Renal cortical epithelial cell (primary cell): ENCODE results near the gene CDH22. TPM values are rescaled to one million over a fixed set of nuclear protein-coding genes. Genes with fewer than 3 reads are reported as not detected.

Source experiments
- DNase-seq: peaks from one replicate; pipeline ENCODE4 v3.0.0-alpha.2; 2011; ENCODE audit warnings: low read depth
- total RNA-seq: library from RNA; depleted of rRNA; stranded (reverse); fragments of >200 nt; gene quantifications from 2 replicates; pipeline ENCODE4 v1.2.3, GENCODE V29; 2014

Gene CDH22
- total RNA-seq, 1 donor from 2014 or later, result not detected

DNA sequence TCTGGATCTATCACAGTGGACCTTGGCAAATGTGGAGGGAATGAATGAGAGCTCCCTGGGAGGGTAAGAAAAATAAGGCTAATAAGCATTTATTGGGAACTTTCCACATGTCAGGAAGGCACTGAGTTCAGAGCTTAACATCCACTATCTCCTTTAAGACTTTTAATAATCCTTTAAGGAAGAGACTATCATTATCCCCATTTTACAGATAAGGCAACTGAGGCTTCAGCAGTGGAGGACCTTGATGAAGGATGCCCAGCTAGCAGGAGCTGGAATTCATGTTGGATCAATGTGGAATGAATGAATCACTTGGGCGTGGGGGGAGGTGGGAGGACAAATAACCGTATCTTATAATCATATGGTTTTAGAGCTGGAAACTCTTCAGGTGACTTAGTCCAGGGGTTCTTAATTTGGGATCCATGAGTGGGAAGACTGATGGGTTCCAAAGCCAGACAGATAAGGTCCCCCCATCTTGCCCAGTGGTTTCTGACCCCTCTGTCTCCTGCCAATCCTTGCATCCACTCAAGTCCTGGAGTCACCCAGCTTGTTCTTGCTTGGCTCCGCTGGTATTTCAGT, 135.2 kb downstream of the CDH22 start:
- DNase-seq, result no peak

DNA sequence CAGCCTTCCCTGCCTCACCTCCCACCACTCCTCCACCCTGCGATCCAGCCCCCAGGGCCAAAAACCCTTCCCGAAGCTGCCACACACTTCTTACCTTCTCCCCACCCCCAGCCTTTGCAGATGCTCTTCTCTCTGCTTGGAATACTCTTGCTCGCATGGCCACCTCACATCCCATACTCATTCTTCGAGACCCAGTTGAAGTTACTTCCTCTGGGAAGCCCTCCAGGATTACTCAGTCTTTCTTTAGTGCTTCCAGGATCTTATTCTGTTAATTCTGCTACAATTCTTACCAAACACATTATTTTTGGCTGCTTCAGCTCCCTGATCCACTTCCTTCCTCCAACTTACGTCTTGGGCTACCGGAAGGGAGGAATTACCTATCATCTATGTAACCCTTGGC, 135.8 kb downstream of the CDH22 start:
- no peak for DNase-seq

DNA sequence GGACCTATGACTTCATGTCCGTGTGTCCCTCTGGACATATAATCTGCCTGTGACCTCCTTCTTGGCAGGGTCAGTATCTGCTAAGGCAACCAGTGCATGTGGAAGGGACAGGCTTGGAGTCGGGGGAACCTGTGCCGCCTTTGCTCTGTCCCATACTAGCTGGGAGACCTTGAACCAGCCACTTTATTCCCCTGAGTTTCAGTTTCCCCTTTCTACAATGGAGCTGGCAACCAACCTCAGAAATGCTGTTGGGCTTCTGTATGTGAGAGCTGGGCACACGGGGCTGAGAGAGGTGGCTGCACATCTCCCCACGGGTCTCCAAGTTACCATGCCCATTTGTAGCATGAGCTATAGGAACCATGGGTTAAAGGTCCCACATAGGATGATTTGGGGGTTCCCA, 136.4 kb downstream of the CDH22 start:
- DNase-seq, result no peak

DNA sequence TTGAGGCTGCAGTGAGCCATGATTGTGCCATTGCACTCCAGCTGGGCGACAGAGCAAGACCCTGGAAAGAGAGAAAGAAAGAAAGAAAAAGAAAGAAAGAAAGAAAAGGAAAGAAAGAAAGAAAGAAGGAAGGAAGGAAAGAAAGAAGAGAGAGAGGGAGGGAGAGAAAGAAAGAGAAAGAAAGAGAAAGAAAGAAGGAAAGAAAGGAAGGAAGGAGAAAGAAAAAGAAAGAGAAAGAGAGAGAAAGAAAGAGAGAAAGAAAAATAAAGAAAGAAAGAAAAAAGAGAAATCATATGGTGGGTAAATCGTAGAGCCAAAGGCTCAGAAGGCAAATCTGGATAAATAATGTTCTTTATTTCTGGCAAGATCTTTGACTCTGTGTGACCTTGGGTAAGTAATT, 136.8 kb downstream of the CDH22 start:
- no peak for DNase-seq

DNA sequence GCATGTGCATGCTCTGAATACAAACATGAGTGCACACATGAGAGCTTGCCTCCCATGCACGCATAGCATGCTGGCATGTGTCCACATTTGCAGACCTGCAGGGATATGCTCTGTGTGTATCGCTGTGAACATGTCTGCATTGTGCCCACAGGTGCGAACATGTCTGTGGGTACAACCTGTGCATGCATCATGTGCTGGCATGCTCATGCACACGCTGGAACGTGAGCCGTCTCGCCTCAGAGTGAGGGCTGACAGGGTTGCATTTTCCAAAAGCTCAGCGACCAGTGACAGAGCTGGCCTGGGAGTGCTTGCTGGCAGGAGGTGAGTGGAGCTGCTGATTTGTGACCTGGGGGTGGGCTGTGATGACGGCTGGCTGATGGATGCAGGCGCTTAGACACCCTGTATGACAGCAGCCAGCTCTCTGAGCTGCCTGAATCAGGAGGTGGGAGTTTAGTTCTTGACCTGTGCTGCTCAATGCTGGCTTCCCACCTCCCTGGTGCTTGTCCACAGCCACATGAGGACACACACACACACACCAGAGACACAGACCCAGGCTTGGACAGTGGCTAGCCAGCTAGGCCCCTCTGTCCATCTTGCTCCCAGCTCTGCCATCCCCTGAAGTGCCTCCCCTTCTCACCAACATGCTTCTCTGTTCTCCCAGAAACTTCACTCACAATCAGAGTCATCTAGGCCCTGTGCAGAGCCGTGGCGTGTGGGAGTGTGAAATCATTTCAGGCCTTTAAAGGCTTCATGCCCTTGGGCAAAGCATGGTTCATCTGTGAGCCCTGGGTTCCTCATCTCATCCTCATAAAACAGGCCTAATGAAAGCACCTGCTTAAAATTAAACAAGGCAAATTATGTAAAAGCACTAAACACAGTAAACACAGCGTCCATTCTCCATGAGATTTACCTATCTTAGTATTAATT, 138.8 kb downstream of the CDH22 start:
- no peak for DNase-seq

DNA sequence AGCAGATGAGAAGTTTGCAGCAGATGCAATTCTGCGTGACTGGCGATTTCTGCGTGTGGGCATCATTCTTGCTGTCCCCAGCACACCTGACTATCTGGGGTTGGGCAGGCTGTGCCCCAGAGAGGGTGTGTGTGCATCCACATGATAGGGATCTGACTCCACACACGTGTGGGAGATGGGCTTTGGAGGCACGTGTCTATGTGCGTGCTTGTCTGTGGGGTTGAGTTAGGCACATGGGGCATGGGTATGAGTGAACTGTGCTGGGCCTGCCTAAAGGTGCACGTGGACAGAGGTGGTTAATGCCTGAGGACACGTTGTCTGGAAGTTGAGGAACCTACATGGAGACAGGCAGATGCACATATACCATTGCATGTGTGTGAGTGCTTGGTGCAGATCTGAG, 139.9 kb downstream of the CDH22 start:
- no peak for DNase-seq

DNA sequence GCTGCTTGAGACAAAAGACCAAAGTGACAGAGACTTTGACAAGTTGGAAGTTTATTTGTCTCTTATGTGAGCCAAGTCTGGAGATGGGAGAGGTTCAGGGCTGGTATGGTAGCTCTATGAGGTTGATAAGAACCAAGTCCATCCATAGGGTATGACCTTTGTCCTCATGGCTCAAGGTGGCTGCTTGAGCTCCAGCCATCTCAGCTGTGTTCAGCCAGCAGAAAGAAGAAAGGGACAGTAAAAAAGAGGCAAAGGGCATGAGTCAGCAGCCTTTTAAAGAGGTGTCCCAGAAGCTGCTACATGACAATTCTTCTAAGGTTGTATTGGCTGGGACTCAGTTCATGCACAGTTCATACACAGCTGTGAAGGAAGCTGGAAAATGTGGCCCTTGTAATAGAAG, 141.2 kb downstream of the CDH22 start:
- DNase-seq, result no peak

DNA sequence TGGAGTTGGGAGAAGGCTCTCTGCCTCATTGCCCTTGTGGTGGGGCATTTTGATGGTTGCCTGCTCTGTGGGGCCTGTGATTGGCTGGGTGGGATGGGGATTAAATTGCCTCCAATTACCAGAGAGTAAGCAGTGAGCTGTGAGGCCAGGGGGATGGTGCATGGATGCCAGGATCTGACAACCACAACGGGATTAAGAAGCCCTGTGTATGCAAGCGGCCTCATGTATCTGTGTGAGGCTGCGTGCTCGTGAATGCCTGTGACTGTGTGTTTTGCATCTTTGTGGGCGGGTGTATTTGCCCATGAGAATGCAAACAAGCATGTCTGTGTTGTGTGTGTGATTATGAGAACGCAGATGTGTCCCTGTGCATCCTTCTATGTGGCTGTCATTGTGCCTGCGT, 144.0 kb downstream of the CDH22 start:
- DNase-seq, result no peak

DNA sequence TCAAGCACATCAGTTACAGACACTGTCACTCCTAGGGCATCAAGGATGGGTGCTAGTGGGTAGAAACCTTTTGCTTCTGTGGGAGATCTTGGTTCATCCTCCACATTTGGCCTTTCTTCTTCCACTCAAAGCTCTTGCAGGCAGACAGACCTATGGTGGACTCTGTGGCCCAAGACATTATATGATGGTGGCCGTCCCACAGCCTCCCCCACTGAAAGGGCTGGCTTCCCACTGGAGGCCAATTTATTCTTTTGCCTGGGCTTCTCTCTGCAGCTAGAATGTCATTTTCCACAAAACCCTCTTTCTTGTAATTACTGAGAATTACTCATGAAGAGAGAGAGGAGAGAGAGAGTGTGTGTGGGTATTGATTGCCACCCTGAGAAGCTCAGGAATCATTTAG, 146.4 kb downstream of the CDH22 start:
- no peak for DNase-seq

DNA sequence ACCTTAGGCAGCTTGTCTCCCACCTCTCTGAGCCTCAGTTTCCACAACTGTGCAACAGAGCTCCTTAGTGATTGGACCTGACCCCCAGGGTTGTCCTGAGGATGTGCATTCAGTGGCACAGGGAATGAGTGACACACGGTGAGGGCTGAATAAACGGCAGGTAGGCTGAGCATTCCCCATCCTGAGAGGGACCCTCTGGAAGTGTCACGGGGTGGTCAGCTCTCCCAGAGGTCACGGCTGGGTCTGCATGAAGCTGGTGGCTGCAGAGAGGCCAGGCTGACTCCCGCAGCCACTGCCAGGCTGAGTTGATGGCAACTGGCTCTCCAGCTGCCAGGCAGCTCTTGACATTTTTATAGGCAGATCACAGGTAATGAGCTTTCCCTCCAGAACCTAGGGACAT, 147.6 kb downstream of the CDH22 start:
- no peak for DNase-seq

DNA sequence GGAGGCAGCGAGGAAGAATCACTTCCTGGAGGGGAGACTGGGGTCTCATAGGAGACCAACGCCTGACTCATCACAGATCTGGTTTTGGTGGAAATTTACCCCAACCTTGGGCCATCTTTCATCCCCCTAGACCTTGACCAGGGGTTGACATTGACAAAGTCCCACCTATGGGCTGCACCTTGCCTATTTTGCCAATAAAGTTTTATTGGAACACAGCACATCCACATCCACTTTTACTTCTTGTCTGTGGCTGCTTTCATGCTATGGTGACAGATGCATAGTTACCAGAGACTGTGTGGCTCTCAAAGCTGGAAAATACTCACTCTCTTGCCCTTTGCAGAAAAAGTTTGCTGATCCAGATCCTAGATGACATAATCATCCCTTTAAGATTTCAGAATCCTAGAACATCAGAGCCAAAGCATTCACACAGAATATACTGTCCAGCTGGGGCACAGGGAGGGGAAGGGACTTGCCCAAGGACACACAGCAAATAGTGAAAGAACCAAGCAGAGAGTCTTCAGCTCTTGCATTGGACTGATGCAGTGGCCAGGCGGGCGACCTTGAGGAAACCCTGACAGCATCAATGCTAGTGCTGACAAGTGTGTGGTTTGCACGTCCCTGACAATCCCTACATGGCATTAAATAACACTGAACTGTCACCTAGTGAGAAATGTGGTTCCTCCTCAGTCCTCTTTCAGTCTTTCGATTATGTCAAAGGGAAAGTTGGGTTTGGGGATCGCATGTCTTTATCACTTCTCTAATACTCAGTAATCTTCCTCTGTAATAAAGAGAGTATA, 149.0 kb downstream of the CDH22 start:
- no peak for DNase-seq

DNA sequence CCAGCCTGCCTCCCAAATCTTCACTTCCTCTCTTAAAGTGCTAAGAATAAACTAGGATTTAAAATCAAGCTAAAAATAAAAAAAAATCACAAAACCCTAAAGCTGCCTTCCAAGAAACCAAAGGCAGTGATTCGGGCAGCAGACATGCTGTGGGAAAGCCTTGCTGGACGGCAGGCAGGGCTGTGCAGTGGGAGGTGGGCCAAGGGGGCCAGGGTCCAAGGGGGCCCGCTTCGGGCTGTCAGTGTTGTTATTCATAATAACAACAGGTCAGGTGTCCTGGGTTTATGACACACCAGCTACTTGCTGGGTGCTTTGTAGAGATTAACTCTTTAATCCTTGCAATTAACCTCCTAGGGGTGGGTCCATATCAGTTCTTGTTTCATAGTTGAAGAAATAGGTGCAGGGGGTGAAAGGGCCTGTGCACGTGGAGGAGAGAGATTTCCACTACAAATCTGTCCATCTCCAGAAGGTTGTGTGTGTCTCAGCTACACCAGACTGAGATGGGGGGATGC, 149.8 kb downstream of the CDH22 start:
- no peak for DNase-seq

DNA sequence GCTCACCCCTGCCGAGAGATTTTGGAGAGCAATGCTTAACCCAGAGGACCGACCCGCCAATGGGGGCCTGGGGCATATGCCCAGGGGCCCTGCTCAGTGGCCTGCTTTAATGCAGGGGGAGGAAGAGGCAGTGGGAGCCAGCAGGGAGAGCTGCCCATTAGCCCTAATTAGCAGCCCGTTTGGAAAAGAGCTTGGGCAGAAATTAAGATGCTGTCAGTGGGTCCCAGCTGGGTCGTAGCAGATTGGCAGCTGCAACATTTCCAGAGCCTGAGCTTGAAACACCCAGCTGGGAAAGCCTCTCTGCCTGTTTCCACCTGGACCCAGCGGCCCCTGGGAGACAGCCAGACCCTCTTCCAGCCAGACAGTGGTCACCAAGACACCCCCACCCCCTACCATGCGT, 150.7 kb downstream of the CDH22 start:
- no peak for DNase-seq

DNA sequence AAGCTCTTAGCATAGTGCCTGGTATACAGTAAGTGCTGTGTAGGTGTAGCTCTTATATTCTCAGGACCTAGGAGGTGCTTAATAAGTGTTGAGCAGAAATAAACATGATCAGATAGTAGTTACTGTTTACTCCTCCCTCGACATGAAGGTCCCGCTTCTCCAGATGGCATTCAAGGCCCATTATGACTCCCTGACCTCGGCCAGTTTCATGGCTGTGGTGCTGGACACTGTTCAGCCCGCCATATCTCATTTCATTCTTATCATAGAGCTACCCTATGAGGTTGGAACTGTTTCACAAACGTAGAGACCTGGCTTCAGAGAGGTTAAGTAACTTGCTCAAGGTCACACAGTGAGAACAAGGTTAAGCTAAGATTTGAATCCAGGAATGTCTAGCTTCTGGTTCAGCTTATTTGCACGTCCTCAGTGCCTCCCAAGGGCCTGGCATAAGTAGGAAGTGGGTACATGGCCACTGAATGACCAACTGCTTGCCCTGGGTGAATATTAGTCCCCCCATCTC, 151.2 kb downstream of the CDH22 start:
- no peak for DNase-seq

DNA sequence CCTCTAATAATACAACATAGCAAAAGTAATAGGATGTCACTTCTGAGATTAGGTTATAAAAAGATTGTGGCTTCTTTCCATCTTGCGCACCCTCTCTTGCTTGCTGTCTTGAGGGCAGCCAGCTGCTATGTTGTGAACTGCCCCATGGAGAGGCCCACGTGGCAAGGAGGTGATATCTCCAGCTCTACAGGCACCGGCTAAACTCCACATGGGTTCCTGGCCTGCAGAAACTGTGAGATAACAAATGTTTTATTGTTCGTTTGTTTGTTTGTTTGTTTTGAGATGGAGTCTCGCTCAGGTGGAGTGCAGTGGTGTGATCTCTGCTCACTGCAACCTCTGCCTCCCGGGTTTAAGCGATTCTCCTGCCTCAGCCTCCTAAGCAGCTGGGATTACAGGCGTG, 152.2 kb downstream of the CDH22 start:
- no peak for DNase-seq

DNA sequence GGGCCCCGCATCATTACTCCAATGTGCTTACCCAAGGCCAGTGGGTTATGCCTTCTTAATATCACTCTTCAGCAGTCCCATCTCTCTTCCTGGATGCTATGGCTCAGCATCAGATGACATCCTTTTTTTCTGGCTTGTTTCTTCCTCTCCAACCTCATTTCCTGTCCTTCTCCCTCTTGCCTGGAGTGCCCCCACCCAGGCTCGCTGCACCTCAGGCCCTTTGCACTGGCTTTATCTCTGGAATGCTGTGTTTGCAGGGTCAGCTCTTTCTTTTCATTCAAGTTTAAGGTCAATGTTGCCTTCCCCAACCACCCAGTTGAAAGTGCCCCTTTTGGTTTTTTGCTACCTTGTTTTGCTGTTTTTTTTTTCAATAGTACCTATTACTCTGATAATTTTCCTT, 153.5 kb downstream of the CDH22 start:
- no peak for DNase-seq

DNA sequence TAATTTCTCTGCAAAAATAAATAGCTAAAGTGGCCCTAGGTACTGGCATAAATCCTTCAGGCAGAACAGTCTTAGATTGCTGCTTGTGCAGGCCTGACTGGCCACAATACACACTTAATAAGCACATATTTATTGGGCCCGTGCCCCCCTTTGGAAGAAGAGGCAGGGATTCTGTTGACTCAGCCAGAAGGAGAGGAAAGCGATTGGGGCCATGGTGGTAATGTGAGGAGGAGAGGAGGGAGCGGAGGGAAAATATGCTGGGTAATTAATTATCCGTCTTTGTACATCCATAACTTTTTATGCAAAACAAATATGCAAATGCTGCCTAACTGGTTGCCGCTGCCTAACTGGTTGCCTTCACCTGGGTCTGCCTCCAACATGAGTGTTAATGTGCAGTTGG, 154.0 kb downstream of the CDH22 start:
- DNase-seq, result no peak

DNA sequence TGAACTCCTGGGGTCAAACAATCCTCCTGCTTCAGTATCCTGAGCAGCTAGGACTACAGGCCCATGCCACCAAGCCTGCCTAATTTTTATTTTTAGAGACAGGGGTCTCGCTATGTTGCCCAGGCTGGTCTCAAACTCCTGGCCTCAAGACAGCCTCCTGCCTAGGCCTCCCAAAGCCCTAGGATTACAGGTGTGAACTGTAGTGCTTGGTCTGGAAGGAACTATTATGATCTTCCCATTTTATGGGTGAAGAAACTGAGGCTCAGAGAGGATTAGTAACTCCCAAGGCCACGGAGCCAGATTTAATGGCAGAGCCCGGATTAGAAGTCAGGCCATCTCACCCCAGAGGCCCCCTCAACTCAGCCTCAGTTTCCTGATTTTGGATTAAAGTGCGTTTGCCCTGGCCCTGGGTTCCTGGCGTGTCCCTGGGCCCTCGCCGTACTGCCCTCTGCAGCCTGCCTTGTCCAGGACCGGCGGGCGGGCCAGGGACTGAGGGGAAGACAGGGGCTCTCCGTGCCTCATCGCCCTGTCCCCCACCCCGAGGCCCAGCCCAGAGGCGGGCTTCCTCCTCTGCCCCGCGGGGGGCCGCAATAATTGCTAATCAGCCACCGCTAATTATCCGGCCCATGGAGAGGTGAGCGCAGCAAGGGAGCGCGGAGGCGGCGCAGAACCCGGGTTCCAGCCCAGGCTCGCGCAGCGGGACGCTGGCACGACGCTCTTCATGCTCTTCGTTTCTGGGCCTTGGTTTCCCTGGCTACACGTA, 155.3 kb downstream of the CDH22 start:
- no peak for DNase-seq

DNA sequence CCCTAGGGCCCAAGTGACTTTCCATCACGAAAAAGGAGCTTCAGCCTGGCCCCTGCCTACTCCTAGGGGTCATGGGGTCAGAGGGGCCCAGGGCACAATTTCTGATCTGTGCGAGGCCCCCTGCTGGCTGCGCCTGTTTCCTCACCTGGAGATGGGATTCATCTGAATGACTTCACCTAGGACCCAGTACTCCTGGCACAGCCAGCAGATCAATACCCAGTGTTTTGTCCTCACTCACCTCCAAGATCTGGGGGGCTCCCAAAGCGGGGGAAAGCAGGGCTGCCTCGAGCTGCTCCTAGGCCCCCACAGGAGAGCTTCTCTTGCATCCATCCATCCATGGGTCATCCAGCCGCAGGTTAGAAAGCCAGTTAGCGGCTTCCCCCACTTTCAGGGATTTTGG, 156.4 kb downstream of the CDH22 start:
- no peak for DNase-seq

DNA sequence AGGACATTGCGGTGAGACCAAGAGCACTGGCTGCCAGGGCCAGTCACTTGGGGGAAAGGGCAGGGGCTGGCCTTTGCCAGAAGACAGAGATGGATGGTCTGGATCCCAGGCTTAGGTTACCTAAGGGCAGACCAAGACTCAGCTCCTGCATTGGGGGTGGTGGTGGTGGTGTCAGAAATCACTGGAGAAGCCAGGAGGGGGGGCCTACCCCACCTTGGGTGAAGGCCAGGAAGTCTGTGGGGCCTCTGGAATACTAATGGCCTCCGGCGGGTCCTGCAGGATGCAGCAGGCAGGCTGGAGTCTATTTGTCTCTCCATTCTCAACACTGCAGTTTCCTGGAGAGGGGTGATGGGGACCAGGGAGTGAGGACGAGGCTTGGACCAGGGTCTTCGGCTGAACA, 157.4 kb downstream of the CDH22 start:
- no peak for DNase-seq
